Measurements from ENCODE around the gene CTU1.
A peak's percentile ranks its signal among the peaks of the same experiment; 100 is the strongest.
"Not testable (repeated sequence)": the region's sequence is repeated elsewhere in the genome, so short reads cannot be mapped to it uniquely, and the experiment has no call there.

The CTU1 gene

DNA sequence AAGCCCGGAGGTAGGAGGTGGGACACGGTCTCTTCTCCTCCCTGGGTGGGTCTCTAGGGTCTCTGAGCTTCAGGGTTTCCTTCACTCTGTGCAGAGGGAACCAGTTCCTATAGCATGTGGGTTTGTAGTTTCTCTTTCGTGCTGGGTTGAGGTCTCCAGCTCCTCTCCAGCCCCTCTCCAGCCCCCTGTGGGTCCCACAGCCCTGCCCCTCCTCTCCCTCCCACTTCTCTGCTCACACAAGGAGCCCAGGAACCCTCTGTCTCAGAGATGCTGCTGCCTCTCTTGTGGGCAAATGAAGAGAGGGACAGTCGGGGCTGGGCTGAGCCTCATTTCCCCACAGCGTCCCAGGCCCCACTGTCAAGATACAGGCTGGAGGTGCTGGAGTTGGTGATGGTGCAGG, 35.3 kb upstream of the CTU1 start:
- DNase-seq (ENCODE audit: insufficient read length, low spot score) (no peak), FAIRE-seq (no peak)
- TF ChIP-seq SPI1 (IDR thresholded peaks at IDR 0.05; ENCODE audit: low read depth, low read length) (no peak), POU2F2 (IDR thresholded peaks at IDR 0.05; ENCODE audit: low read depth, low read length) (no peak), PAX5 (IDR thresholded peaks at IDR 0.05; ENCODE audit: insufficient read depth, low read length, severe bottlenecking) (no peak)

DNA sequence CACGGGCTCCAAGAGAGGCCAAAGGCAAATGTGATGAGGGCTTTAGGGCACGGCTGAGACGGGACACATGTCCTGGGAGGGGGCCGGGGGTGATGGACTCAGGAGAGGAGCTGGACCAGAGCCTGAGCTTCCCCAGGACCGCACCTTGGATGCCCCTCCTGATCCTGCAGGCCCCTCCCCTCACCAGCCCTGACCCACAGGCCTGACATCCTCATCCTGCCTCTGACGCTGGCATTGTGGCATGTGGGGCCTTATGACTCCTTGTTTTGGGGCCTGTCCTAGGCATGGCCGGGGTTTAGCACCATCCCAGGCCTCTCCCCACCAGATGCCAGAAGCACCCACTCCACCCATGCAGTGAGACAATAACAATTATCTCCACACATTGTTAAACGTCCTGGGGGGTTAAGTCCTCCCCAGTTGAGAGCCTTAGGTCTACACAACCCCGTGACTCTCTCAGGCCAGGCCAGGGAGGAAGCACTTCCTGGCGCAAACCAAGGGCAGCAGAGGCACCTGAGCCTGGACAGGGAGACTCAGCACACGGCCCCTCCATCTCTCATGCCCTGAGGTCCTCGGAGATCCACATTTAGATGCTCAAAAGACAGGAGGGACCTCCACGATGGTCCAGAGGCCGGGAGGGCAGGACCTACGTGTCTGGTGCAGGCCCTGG, 34.7 kb upstream of the CTU1 start:
- FAIRE-seq; DNase-seq (ENCODE audit: insufficient read length, low spot score): not testable (repeated sequence)

DNA sequence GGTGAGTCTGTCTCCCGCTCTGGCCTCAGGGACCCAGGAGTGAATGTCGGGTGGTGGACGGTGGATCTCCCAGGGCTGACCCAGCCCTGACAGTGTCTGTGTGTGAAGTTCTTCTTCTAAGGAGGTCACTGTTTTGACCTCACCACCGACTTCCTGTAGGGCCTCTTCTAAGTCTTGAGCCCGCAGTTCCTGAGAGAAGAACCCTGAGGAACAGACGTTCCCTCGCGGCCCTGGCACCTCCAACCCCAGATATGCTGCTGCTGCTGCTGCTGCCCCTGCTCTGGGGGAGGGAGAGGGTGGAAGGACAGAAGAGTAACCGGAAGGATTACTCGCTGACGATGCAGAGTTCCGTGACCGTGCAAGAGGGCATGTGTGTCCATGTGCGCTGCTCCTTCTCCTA, 33.9 kb upstream of the CTU1 start, which contains the start of gene SIGLEC7:
TSS of gene SIGLEC7 (plus strand) at position 183 of the 400 bp plus-strand sequence. CDS start at position 252, 69 bp downstream.
- DNase-seq (ENCODE audit: insufficient read length, low spot score) (no peak), FAIRE-seq (no peak)
- no peak for TF ChIP-seq PAX5 (IDR thresholded peaks at IDR 0.05; ENCODE audit: insufficient read depth, low read length, severe bottlenecking)
- TF ChIP-seq TAF1 (IDR thresholded peaks at IDR 0.05; ENCODE audit: low read depth, low read length) = no peak
- TF ChIP-seq POLR2A (IDR thresholded peaks at IDR 0.05; ENCODE audit: low read depth, low read length) = no peak
- TF ChIP-seq POU2F2 (IDR thresholded peaks at IDR 0.05; ENCODE audit: low read depth, low read length) = no peak
- no peak for TF ChIP-seq POLR2AphosphoS5 (IDR thresholded peaks at IDR 0.05; ENCODE audit: low read depth, low read length)
- TF ChIP-seq SPI1 (IDR thresholded peaks at IDR 0.05; ENCODE audit: low read depth, low read length) = no peak

DNA sequence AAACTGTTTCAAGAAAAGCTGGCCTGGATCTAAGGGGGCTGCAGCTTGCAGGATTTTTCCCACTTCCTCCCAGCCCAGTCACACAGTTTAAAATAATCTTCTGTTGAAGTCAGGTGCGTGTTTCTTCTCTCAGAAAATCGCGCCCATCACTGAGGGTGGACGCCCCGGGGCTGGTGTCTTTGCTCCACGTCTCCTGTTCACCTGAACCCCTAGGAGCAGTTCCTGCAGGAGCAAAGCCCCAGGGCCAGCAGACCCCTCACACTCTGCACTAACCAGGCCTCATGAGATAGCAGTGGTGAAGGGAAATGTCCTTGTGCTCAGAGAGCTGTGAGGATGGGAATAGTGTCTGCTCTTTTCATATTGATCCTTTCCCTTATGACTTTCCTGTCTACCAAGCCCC, 33.0 kb upstream of the CTU1 start:
- TF ChIP-seq POLR2A (IDR thresholded peaks at IDR 0.05; ENCODE audit: low read depth, low read length) = no peak
- no peak for TF ChIP-seq TAF1 (IDR thresholded peaks at IDR 0.05; ENCODE audit: low read depth, low read length)
- no peak for TF ChIP-seq SPI1 (IDR thresholded peaks at IDR 0.05; ENCODE audit: low read depth, low read length)
- TF ChIP-seq PAX5 (IDR thresholded peaks at IDR 0.05; ENCODE audit: insufficient read depth, low read length, severe bottlenecking) = no peak
- TF ChIP-seq POU2F2 (IDR thresholded peaks at IDR 0.05; ENCODE audit: low read depth, low read length) = no peak
- TF ChIP-seq POLR2AphosphoS5 (IDR thresholded peaks at IDR 0.05; ENCODE audit: low read depth, low read length) = no peak
- FAIRE-seq (no peak), DNase-seq (ENCODE audit: insufficient read length, low spot score) (no peak)

DNA sequence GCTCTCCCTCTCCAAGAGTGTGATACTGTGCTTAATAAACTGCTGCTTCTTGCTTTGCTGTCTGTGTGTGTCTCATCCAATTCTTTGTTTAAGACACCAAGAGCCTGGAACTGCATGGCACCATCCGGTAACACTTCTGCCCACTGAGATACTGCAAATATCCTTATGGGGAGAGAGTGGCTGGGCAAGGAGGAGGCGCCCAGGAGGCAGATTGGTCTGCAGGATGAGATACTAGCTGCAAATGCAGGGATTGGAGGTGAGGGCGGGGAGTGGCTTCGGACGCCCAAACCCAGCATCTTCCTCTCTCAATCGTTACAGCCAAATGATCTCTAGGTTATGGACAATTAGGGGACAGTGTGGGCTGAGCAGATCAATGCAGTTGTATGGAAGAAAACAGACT, 32.2 kb upstream of the CTU1 start:
- no peak for FAIRE-seq

DNA sequence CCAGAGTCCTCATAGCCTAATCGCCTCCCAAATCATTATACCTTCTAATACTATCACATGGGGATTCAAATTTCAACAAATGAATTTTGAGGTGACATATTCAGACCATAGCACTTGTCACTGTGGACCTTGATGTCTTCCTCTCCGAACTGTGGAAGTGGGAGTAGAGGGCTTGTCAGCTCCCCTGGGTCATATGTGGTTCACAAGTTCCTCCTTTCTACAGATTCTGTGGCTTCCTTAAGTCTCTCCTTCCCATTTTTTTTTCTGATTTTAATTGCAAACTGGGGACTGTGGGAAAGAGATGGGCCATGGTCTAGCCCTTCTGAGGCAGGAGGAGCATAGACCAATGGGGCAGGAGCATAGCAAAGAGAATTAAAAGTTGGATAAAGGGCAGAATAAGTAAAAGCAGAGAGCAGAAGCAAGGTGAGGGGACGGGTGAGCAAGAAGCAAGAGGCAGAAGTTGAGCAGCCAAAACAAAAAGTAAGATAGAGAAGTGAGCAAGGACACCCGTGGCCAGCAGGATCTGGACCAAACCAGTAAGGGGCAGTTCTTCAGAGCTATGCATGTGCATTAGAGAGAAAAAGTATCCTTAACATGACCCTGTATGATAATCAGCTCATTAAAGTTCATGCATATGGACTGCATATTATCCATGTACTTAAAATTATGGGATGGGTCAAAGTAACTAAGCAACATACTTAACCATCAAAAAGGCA, 31.2 kb upstream of the CTU1 start:
- TF ChIP-seq PAX5 (IDR thresholded peaks at IDR 0.05; ENCODE audit: insufficient read depth, low read length, severe bottlenecking) (no peak), SPI1 (IDR thresholded peaks at IDR 0.05; ENCODE audit: low read depth, low read length) (no peak), TAF1 (IDR thresholded peaks at IDR 0.05; ENCODE audit: low read depth, low read length) (no peak), POLR2AphosphoS5 (IDR thresholded peaks at IDR 0.05; ENCODE audit: low read depth, low read length) (no peak), POLR2A (IDR thresholded peaks at IDR 0.05; ENCODE audit: low read depth, low read length) (no peak), POU2F2 (IDR thresholded peaks at IDR 0.05; ENCODE audit: low read depth, low read length) (no peak)
- FAIRE-seq (no peak), DNase-seq (ENCODE audit: insufficient read length, low spot score) (no peak)

More for the DNA sequence above, 32.2 kb upstream of the CTU1 start:
- TF ChIP-seq POLR2AphosphoS5 (IDR thresholded peaks at IDR 0.05; ENCODE audit: low read depth, low read length) (no peak), TAF1 (IDR thresholded peaks at IDR 0.05; ENCODE audit: low read depth, low read length) (no peak), POLR2A (IDR thresholded peaks at IDR 0.05; ENCODE audit: low read depth, low read length) (no peak), PAX5 (IDR thresholded peaks at IDR 0.05; ENCODE audit: insufficient read depth, low read length, severe bottlenecking) (no peak), POU2F2 (IDR thresholded peaks at IDR 0.05; ENCODE audit: low read depth, low read length) (no peak), SPI1 (IDR thresholded peaks at IDR 0.05; ENCODE audit: low read depth, low read length) (no peak)
- DNase-seq (ENCODE audit: insufficient read length, low spot score) = no peak

DNA sequence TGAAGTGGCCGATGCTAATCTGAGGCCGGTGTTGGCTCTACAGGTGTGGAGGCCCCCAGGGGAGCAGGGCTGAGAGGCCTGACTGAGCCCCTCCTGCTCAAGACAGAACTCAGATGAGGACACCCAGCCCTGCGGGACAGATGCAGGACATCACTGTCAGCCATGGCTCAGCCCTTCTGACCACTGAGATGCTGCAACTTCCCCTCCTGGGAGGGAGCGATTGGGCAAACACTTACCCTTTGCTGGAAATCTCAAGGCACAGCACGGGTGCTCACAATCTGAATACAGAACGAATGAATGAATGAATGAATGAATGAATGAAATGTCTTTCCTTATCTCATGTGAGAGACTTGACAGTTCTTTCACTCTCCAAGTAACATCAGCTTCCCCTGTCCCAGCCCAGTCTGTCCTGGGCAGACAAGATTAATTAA, 30.4 kb upstream of the CTU1 start:
- DNase-seq (ENCODE audit: insufficient read length, low spot score) (no peak), FAIRE-seq (peak; percentile 47)
- TF ChIP-seq SPI1 (IDR thresholded peaks at IDR 0.05; ENCODE audit: low read depth, low read length) (no peak), POLR2A (IDR thresholded peaks at IDR 0.05; ENCODE audit: low read depth, low read length) (no peak), POU2F2 (IDR thresholded peaks at IDR 0.05; ENCODE audit: low read depth, low read length) (no peak), TAF1 (IDR thresholded peaks at IDR 0.05; ENCODE audit: low read depth, low read length) (no peak), POLR2AphosphoS5 (IDR thresholded peaks at IDR 0.05; ENCODE audit: low read depth, low read length) (no peak), PAX5 (IDR thresholded peaks at IDR 0.05; ENCODE audit: insufficient read depth, low read length, severe bottlenecking) (no peak)

DNA sequence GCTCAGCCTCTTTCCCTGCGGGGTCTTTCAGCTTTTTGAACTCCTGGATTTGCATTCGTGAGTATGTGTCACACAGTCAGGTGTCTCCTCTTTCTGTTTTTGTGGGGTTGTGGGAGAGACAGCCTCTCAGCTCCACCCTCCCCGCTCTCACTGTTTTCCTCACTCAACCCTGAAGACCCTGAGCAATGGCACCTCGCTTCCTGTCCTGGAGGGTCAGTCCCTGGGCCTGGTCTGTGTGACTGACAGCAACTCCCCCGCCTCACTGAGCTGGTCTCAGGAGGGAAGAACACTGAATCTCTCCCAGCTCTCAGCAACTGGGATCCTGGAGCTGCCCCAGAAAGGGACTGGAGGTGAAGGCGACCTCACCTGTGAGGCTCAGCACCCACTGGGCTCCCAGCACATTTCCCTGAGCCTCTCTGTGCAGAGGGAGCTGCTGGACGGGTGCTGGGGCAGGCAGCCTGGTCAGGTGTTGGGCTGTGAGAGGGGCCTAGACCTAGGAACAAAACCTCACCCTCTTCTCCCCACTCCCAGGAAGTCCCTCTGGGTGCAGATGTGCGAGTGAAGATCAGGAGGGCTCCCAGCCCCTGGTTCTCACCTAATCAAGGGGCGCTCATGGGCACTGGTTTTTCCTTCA, 29.7 kb upstream of the CTU1 start:
- FAIRE-seq (no peak), DNase-seq (ENCODE audit: insufficient read length, low spot score) (no peak)
- no peak for TF ChIP-seq PAX5 (IDR thresholded peaks at IDR 0.05; ENCODE audit: insufficient read depth, low read length, severe bottlenecking)
- TF ChIP-seq POLR2A (IDR thresholded peaks at IDR 0.05; ENCODE audit: low read depth, low read length) = no peak
- TF ChIP-seq SPI1 (IDR thresholded peaks at IDR 0.05; ENCODE audit: low read depth, low read length) = no peak
- no peak for TF ChIP-seq POU2F2 (IDR thresholded peaks at IDR 0.05; ENCODE audit: low read depth, low read length)
- no peak for TF ChIP-seq TAF1 (IDR thresholded peaks at IDR 0.05; ENCODE audit: low read depth, low read length)
- TF ChIP-seq POLR2AphosphoS5 (IDR thresholded peaks at IDR 0.05; ENCODE audit: low read depth, low read length) = no peak

DNA sequence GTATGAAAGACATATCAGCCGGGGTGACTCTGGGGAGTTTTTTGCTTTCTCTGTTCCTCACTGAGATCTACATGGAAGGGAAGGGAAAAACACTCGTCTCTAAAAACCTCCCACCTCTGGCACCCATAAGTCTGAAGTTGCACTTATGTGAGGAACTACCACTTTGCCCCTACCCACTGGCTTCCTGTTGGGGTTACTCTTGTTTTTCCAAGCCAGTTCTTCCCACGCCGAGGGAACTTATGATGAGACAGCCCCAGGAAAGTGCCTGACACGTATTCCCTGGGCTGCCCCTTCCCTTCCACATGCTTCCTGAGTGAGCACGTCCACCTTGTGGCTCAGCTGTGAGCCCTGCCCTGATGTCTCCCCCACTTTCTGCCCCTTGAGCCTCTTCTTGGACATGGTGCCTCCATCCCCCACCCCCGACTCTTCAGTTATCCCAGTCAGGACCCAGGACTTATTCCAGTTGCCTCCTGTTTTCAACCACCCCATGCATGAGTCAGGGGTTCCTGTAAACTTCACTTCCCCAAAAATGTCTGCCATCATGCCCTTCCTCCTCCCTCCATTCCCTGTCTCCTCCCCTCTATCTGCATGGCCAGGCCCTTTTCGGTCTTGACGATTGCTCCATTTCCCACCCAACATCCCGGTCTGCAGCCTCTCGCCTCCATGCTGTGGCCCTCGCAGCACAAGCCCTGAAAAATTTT, 28.8 kb upstream of the CTU1 start:
- no peak for TF ChIP-seq POU2F2 (IDR thresholded peaks at IDR 0.05; ENCODE audit: low read depth, low read length)
- no peak for TF ChIP-seq POLR2A (IDR thresholded peaks at IDR 0.05; ENCODE audit: low read depth, low read length)
- TF ChIP-seq TAF1 (IDR thresholded peaks at IDR 0.05; ENCODE audit: low read depth, low read length) = no peak
- TF ChIP-seq PAX5 (IDR thresholded peaks at IDR 0.05; ENCODE audit: insufficient read depth, low read length, severe bottlenecking) = no peak
- TF ChIP-seq SPI1 (IDR thresholded peaks at IDR 0.05; ENCODE audit: low read depth, low read length) = no peak
- no peak for TF ChIP-seq POLR2AphosphoS5 (IDR thresholded peaks at IDR 0.05; ENCODE audit: low read depth, low read length)
- DNase-seq (ENCODE audit: insufficient read length, low spot score) (no peak), FAIRE-seq (no peak)

All from GM12891 (cell line).